NT2/D1 (cell line): ENCODE data around the gene ZNF765.
"Not testable (repeated sequence)": the region's sequence is repeated elsewhere in the genome, so short reads cannot be mapped to it uniquely, and the experiment has no call there.

Source experiments
- DNase-seq: peaks from one replicate; pipeline ENCODE4 v3.0.0-alpha.2; 2011; ENCODE audit warnings: low read depth, low spot score
- H3K27me3 ChIP-seq: 2 replicates; pipeline ENCODE4 v1.6.0; 2011; ENCODE audit warnings: mild to moderate bottlenecking; ENCODE audit not compliant: insufficient read length, insufficient read depth
- H3K36me3 ChIP-seq: 2 replicates; pipeline ENCODE4 v1.6.1; 2011; ENCODE audit warnings: mild to moderate bottlenecking, low read length, mixed read lengths; ENCODE audit not compliant: insufficient read depth, insufficient read length
- H3K4me1 ChIP-seq: 2 replicates; pipeline ENCODE4 v1.5.1; 2011; ENCODE audit not compliant: insufficient read depth, insufficient read length
- H3K4me3 ChIP-seq: 2 replicates; pipeline ENCODE4 v1.5.1; 2011; ENCODE audit warnings: low read depth; ENCODE audit not compliant: insufficient read length
- H3K9ac ChIP-seq: 2 replicates; pipeline ENCODE4 v1.6.0; 2011; ENCODE audit warnings: low read depth; ENCODE audit not compliant: insufficient read length
- H3K9me3 ChIP-seq: 2 replicates; pipeline ENCODE4 v1.5.1; 2011; ENCODE audit warnings: mild to moderate bottlenecking, low read length; ENCODE audit not compliant: insufficient read depth
- SUZ12 ChIP-seq: IDR thresholded peaks from 2 replicates; pipeline ENCODE4 v1.6.1; 2011; ENCODE audit not compliant: insufficient read length, insufficient read depth; ENCODE audit errors: extremely low read depth
- YY1 ChIP-seq: IDR thresholded peaks from 2 replicates; pipeline ENCODE4 v1.6.1; 2011; ENCODE audit not compliant: insufficient read length, insufficient read depth
- ZNF274 ChIP-seq: IDR thresholded peaks from 2 replicates; pipeline ENCODE4 v1.6.1; 2011; ENCODE audit warnings: mild to moderate bottlenecking, low read depth, low read length

Gene ZNF765

DNA sequence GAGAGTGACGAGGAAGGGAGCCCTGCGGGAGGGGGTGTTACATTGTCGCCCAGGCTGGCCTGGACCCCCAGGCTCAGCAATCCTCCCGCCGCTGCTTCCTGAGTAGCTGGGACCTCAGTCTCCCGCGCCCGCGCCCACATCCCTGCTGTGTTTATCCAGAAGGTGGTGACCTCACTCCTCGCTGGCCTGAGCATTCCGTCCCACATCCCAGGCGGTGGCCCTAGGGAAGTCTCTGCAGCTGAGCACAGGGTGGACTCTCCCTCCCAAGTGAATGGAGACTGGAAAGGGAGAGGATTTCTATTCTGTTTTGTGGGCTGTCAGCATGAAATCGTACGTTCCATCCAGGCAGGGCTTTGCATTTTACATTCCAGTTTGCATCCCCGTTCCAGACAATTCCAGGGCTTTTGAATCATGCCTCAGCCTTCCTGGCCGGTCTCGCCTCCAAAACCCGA lies 401 bp upstream of the ZNF765 start:
- no peak for DNase-seq
- H3K9me3 ChIP-seq = 0 out of 2 replicates have a peak, but pooled peaks cover 6% of the 10 kb centered on the region
- no peaks in the 10 kb centered on the region for H3K4me1 ChIP-seq
- peak overlapping the region; percentile 29 for H3K9ac ChIP-seq
- H3K4me3 ChIP-seq = peak overlapping the region; percentile 13
- TF ChIP-seq SUZ12 (no peak), YY1 (no peak)
- H3K36me3 ChIP-seq = peaks cover 6% of the 10 kb centered on the region
- no peaks in the 10 kb centered on the region for H3K27me3 ChIP-seq

- H3K36me3 ChIP-seq = peaks cover 18% of the 10 kb centered on the region
- not testable (repeated sequence) for H3K27me3 ChIP-seq, H3K9me3 ChIP-seq, H3K4me1 ChIP-seq, DNase-seq
- H3K4me3 ChIP-seq = peak overlapping the region; percentile 68
- peak overlapping the region; percentile 72 for H3K9ac ChIP-seq
These were observed 1.0 kb downstream of the ZNF765 start for GRCh38 chr19:53395840-53396524.

- no peak overlapping the region for H3K4me3 ChIP-seq
- no peaks in the 10 kb centered on the region for H3K27me3 ChIP-seq
- no peaks in the 10 kb centered on the region for H3K4me1 ChIP-seq
- peaks cover 20% of the 10 kb centered on the region for H3K36me3 ChIP-seq
- no peak for DNase-seq
- TF ChIP-seq SUZ12 = no peak
- no peak overlapping the region for H3K9ac ChIP-seq
- no peaks in the 10 kb centered on the region for H3K9me3 ChIP-seq
These were observed 1.5 kb downstream of the ZNF765 start for GRCh38 chr19:53396525-53396868.

- H3K36me3 ChIP-seq = peaks cover 28% of the 10 kb centered on the region
- not testable (repeated sequence) for H3K9ac ChIP-seq, H3K27me3 ChIP-seq, H3K4me1 ChIP-seq, H3K4me3 ChIP-seq, H3K9me3 ChIP-seq, DNase-seq
These were observed 3.0 kb downstream of the ZNF765 start for GRCh38 chr19:53397918-53398317.

DNA sequence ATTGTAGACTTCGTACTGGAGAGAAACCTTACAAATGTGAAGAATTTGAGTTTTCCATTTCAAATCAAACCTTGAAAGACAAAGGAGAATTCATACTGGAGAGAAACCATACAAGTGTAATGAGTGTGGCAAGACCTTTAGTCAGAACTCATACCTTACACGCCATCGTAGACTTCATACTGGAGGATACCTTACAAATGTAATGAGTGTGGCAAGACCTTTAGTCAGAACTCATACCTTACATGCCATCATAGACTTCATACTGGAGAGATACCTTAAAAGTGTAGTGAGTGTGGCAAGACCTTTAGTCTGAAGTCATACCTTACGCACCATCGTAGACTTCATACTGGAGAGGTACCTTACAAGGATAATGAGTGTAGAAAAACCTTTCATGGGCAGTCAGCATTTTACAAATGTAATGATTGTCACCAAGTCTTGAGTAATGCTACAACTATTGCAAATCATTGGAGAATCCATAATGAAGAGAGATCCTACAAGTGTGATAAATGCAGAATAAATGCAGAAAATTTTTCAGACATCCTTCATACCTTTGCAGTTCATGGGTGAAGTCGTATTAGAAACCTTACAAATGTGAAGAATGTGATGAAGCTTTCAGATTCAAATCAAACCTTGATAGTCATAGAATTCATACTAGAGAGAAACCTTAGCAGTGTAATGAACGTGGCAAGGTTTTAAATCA lies 14.7 kb downstream of the ZNF765 start:
- TF ChIP-seq ZNF274 (0 out of 2 replicates have a peak, but pooled peaks have one; percentile 40), SUZ12 (no peak)
- H3K27me3 ChIP-seq = no peaks in the 10 kb centered on the region
- no peak overlapping the region for H3K4me3 ChIP-seq
- H3K36me3 ChIP-seq = peaks cover 46% of the 10 kb centered on the region
- peaks cover 67% of the 10 kb centered on the region for H3K9me3 ChIP-seq
- H3K4me1 ChIP-seq = no peaks in the 10 kb centered on the region
- H3K9ac ChIP-seq = no peak overlapping the region
- no peak for DNase-seq

DNA sequence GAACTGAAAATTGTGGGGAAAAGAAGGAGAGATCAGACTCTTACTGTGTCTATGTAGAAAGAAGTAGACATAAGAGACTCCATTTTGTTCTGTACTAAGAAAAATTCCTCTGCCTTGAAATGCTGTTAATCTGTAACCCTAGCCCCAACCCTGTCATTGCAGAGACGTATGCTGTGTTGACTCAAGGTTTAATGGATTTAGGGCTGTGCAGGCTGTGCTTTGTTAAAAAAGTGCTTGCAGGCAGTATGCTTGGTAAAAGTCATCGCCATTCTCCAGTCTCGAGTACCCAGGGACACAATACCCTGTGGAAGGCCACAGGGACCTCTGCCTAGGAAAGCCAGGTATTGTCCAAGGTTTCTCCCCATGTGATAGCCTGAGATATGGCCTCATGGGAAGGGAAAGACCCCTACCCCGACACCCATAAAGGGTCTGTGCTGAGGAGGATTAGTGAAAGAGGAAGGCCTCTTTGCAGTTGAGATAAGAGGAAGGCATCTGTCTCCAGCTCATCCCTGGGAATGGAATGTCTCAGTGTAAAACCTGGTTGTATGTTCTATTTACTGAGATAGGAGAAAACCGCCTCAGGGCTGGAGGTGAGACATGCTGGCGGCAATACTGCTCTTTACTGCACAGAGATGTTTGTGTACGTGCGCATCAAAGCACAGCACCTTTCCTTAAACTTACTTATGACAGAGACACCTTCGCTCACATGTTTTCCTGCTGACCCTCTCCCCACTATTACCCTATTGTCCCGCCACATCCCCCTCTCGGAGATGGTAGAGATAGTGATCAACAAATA lies 25.8 kb downstream of the ZNF765 start:
- not testable (repeated sequence) for H3K9ac ChIP-seq, H3K36me3 ChIP-seq, H3K4me3 ChIP-seq, H3K9me3 ChIP-seq, H3K27me3 ChIP-seq, H3K4me1 ChIP-seq, DNase-seq

- Histone ChIP-seq H3K9ac (no peak overlapping the region), H3K36me3 (peaks cover 3% of the 10 kb centered on the region), H3K4me3 (no peak overlapping the region), H3K4me1 (no peaks in the 10 kb centered on the region), H3K27me3 (no peaks in the 10 kb centered on the region), H3K9me3 (no peaks in the 10 kb centered on the region)
- TF ChIP-seq SUZ12 = no peak
- TF ChIP-seq YY1 = no peak
- TF ChIP-seq ZNF274 = no peak
- DNase-seq = no peak
These were observed 27.6 kb downstream of the ZNF765 start for GRCh38 chr19:53422551-53422950.

DNA sequence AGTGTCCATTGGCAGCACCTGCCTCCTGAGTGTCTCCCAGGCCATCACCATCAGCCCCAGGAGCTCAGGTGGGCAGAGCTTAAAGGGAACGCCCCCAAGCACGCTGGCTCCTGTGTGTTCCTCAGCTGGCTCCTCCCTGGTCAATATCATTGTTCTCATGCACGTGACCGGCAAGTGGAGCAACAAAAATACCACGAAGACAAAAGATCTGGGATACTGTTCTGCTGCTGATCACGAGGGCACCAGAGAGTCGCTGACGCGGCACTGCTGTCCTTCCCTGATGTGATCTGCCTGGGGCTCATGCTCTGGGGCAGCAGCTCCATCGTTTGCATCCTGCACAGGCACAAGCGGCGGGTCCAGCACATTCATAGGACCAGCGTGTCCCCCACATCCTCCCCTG lies 28.1 kb downstream of the ZNF765 start:
- not testable (repeated sequence) for H3K9me3 ChIP-seq, DNase-seq, H3K9ac ChIP-seq

GRCh38 chr19:53423680-53424079 lies 28.7 kb downstream of the ZNF765 start:
- not testable (repeated sequence) for H3K36me3 ChIP-seq, H3K4me1 ChIP-seq, H3K4me3 ChIP-seq, H3K9ac ChIP-seq, DNase-seq, H3K27me3 ChIP-seq, H3K9me3 ChIP-seq

More for the DNA sequence above, 28.1 kb downstream of the ZNF765 start:
- not testable (repeated sequence) for H3K4me3 ChIP-seq, H3K4me1 ChIP-seq, H3K27me3 ChIP-seq, H3K36me3 ChIP-seq
